GM13976 (cell line): ENCODE data around the gene SIGLEC11.
"Not testable (repeated sequence)": the region's sequence is repeated elsewhere in the genome, so short reads cannot be mapped to it uniquely, and the experiment has no call there.

Experiments
- DNase-seq: peaks from one replicate; pipeline ENCODE4 v3.0.0; 2012; ENCODE audit warnings: low spot score
- in situ Hi-C: fragments of 300-500 bp; cut with MboI; formaldehyde crosslinking; loops from one replicate; pipeline ENCODE4 v1.12.0; 2022; ENCODE audit warnings: low sequenced_read_pairs, mixed read lengths, inconsistent platforms; ENCODE audit not compliant: unreplicated experiment
- TF ChIP-seq, protein P1 (sequence below): IDR thresholded peaks from 2 replicates; pipeline ENCODE4 v1.5.1; 2012; ENCODE audit warnings: borderline replicate concordance, mild to moderate bottlenecking; ENCODE audit not compliant: insufficient read depth; ENCODE audit errors: extremely low read depth, missing control alignments, control extremely low read depth

SIGLEC11 gene

GRCh38 chr19:49975051-49975450 is 14.1 kb upstream of the SIGLEC11 start:
- TF ChIP-seq, protein P1, sequence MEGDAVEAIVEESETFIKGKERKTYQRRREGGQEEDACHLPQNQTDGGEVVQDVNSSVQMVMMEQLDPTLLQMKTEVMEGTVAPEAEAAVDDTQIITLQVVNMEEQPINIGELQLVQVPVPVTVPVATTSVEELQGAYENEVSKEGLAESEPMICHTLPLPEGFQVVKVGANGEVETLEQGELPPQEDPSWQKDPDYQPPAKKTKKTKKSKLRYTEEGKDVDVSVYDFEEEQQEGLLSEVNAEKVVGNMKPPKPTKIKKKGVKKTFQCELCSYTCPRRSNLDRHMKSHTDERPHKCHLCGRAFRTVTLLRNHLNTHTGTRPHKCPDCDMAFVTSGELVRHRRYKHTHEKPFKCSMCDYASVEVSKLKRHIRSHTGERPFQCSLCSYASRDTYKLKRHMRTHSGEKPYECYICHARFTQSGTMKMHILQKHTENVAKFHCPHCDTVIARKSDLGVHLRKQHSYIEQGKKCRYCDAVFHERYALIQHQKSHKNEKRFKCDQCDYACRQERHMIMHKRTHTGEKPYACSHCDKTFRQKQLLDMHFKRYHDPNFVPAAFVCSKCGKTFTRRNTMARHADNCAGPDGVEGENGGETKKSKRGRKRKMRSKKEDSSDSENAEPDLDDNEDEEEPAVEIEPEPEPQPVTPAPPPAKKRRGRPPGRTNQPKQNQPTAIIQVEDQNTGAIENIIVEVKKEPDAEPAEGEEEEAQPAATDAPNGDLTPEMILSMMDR: no peak
- no peak for DNase-seq
- in situ Hi-C loops: no loop called here

GRCh38 chr19:49973987-49974386 is 13.0 kb upstream of the SIGLEC11 start:
- no peak for DNase-seq
- in situ Hi-C loops: no loop called here
- TF ChIP-seq, protein P1: no peak

DNA sequence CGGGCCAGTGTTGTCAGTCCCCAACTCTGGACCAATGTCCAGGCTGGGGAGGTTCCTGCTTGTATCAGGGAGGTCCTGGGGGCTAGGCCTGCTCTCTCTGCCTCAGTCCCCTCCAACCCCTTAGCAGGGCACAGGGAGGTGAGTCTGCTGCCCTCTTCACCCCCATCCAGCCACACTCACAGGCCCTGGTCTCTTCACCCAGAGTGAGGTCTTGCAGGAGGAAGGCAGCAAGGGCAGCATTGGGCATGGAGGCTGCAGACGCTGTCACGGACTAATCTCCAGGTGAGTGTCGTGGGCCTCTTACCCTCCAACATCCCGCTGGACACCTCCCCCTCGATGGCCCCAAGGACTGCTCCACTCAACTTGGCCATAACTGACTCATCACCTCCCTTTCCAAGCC is 11.9 kb upstream of the SIGLEC11 start:
- TF ChIP-seq, protein P1: no peak
- in situ Hi-C loops: no loop called here

DNA sequence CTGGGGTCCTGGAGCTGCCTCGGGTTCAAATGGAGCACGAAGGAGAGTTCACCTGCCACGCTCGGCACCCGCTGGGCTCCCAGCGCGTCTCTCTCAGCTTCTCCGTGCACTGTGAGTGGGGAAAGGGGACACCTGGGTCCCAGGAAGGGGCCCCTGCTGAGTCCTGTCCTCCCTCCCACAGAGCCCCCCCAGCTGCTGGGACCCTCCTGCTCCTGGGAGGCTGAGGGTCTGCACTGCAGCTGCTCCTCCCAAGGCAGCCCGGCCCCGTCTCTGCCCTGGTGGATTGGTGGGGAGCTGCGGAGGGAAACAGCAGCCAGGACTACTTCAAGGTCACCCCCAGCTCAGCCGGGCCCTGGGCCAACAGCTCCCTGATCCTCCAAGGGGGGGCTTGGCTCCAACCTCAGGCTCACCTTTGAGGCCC is 11.0 kb upstream of the SIGLEC11 start:
- DNase-seq: no peak
- TF ChIP-seq, protein P1: no peak
- in situ Hi-C loops: no loop called here

More for the DNA sequence above, 11.9 kb upstream of the SIGLEC11 start:
- DNase-seq: no peak

DNA sequence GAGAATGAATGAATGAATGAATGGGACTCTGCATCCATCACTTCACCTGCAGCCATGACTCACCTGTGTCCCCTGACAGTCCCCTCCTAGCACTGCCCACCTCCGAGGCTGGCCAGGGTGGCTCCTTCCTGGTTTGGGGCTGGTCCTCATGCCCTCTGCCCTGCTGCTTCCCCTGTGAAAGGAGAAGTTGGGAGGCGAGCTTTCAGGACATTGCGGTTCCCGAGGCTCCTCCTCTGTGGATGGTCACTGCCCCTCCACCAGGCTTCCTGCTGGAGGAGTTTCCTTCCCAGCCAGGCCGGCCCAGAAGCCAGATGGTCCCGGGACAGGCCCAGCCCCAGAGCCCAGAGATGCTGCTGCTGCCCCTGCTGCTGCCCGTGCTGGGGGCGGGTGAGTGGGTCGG is 8.4 kb upstream of the SIGLEC11 start:
- in situ Hi-C loops, DNase-seq: not testable (repeated sequence)

DNA sequence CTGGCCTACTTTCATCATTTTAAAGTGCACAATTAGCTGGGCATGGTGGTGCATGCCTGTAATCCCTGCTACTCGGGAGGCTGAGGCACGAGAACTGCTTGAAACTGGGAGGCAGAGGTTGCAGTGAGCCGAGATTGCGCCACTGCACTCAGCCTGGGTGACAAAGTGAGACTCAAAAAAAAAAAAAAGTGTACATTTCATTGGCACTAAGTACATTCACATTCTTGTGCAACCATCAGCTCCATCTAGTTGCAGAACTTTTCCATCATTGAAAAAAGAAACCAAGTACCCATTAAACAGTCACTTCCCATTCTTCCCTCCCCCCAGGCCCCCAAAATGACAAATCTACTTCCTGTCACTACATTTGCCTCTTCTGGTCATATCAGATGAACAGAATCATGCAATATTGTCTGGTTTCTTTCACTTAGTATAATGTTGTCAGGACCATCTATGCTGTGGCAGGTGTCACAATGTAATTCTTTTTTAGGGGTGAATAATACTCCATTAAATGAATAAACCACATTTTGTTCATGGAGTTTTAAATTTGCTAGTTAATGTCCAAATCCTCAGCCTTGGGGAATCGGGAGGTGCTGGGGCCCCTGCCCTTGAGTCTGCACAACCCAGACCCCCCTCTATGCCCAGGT is 7.4 kb upstream of the SIGLEC11 start:
- in situ Hi-C loops: no loop called here
- DNase-seq: no peak
- TF ChIP-seq, protein P1: no peak

DNA sequence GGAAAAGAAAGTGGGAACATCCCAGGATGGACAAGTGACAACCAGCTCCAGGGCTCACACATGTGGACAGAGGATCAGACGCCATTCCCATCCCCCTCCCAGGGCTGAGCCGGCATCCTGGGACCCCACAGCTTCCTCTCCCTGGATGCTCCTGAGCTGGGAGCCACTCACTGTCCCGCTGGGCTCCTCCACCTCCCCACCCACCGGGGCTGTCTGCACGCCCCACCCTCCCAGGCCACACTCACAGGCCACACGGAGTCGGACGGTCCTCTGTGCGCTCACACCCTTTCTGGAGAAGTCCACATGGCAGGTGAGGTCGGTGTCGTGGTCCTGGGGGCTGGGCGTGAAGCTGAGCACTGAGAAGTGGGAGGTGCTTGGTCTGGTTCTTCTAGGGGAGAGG is 1.1 kb downstream of the SIGLEC11 start:
- in situ Hi-C loops, DNase-seq: not testable (repeated sequence)

GRCh38 chr19:49958596-49958995 is 2.4 kb downstream of the SIGLEC11 start:
- DNase-seq, in situ Hi-C loops: not testable (repeated sequence)

GRCh38 chr19:49958144-49958543 is 2.8 kb downstream of the SIGLEC11 start:
- in situ Hi-C loops, DNase-seq: not testable (repeated sequence)
